GM18858 (cell line): ENCODE measurements around the gene SELPLG.
"Not testable (repeated sequence)": the region's sequence is repeated elsewhere in the genome, so short reads cannot be mapped to it uniquely, and the experiment has no call there.

Experiments used
- ATAC-seq: cut with Tn5 transposase; IDR thresholded peaks from one replicate; pipeline ENCODE4 v1.9.1; 2021; ENCODE audit not compliant: unreplicated experiment

SELPLG gene

GRCh38 chr12:108575199-108575912, 58.3 kb downstream of the SELPLG start:
- ATAC-seq: no peak

- not testable (repeated sequence) for ATAC-seq
Measured at GRCh38 chr12:108574276-108574675, 59.4 kb downstream of the SELPLG start.

GRCh38 chr12:108573317-108573716, 60.4 kb downstream of the SELPLG start:
- no peak for ATAC-seq

- no peak for ATAC-seq
Measured at GRCh38 chr12:108572166-108572790, 61.4 kb downstream of the SELPLG start.
